Measurements from ENCODE around the gene GRAP2.
A peak's percentile ranks its signal among the peaks of the same experiment; 100 is the strongest.
"Not testable (repeated sequence)": the region's sequence is repeated elsewhere in the genome, so short reads cannot be mapped to it uniquely, and the experiment has no call there.

Gene GRAP2

GRCh38 chr22:39900306-39901227 lies at the start of gene GRAP2:
GRAP2 (plus strand) TSS chr22:39901084; CDS start chr22:39947107, 46,023 bp downstream.
- no peak for DNase-seq

- DNase-seq, result no peak
Measured at GRCh38 chr22:39851606-39852315, 49.1 kb upstream of the GRAP2 start.

- DNase-seq, result no peak
Measured at GRCh38 chr22:39852799-39853198, 48.1 kb upstream of the GRAP2 start.

DNA sequence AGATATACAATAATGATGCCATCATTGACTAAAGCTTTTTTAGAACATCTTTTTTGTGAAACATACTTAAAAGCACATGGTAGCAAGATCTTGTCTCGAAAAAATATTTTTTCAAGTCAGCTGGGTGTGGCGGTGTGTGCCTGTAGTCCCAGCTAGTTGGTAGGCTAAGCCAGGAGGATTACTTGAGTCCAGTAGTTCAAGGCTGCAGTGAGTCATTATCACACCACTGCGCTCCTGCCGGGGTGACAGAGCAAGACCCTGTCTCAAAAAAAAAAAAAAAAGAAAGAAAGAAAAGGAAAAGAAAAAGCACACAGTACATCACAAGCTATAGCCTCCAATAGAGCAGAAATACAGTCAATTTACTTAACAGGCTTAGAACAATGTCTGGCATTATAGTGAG lies 44.3 kb upstream of the GRAP2 start:
- no peak for DNase-seq

GRCh38 chr22:39859903-39860588 lies 40.8 kb upstream of the GRAP2 start:
- DNase-seq, result no peak

GRCh38 chr22:39868741-39869140 lies 32.1 kb upstream of the GRAP2 start:
- DNase-seq, result no peak

DNA sequence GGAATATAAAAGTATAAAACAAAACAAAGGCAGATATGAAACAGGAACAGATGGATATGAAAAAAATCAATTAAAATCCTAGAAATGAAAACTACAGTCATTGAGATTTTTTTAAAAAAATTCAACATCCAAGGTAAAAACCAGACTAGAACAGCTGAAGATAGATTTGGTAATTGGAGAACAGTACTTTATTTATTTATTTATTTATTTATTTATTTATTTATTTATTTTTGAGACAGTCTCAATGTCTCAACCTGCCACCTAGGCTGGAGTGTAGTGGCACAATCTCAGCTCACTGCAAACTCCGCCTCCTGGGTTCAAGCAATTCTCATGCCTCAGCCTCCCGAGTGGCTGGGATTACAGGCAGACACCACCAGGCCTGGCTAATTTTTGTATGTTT lies 31.1 kb upstream of the GRAP2 start:
- DNase-seq, result not testable (repeated sequence)

DNA sequence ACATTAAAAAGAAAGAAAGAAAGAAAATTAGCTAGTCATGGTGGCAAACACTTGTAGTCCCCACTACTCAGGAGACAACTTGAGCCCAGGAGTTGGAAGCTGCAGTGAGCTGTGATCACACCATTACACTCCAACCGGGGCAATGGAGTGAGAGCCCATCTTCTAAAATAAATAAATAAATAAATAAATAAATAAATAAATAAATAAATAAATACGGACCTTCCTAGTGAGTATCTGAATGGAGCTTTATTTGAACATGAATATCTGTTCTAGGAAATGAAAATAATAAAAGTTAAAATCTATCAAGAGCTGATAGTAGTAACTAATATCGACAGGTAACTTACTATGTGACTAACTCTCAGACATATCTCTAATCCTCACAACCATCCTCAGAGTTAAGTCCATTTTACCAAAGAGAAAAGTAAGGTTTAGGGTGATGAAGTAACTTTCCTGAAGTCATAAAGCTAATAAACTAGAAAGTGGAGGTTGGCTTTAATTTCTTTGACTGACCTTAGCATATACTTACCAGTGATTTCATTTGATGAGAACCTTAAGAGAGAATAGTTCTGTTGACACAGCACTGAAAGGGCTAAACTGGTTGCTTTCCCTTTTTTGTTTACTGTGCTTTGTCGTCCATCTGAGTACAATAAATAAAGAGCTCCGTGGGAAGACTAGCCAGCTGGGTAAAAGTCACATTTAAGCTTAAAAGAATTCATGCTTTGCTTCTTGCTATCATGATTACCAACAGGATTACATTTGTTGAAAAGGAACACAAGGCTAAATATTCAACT lies 29.7 kb upstream of the GRAP2 start:
- DNase-seq, result peak; percentile 5

GRCh38 chr22:39872548-39872947 lies 28.3 kb upstream of the GRAP2 start:
- DNase-seq, result no peak

DNA sequence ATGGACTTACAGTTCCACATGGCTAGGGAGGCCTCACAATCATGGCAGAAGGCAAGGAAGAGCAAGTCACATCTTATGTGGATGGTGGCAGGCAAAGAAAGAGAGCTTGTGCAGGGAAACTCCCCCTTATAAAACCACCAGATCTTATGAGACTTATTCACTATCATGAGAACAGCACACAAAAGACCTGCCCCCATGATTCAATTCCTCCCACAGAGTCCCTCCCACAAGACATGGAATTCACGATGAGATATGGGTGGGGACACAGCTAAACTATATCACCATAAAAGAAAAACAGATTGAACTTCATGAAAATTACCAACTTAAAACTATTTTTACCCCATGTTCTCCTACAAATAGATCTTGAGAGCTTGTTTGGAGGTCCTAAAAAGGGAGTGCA lies 26.9 kb upstream of the GRAP2 start:
- DNase-seq, result no peak

- DNase-seq, result not testable (repeated sequence)
Measured at GRCh38 chr22:39875176-39875885, 25.6 kb upstream of the GRAP2 start.

GRCh38 chr22:39877079-39877845 lies 23.6 kb upstream of the GRAP2 start:
- no peak for DNase-seq

DNA sequence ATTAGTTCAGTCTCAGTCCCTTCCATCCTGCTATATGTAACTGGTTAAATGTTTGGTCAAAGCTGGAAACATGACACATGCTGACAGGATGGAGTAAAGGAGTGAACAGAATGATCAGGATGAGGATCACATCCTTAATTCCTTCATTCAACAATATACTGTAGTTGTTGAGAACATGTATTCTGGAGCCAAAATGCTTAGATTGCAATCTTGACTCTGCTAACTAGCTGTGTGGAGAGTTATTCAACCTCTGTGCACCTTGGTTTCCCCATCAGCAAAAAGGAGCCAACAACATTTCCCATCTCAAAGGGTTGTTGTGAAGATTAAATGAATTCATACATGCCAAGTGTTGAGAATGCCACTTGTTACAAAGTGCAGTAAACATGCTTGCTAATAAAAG lies 20.2 kb upstream of the GRAP2 start:
- DNase-seq, result no peak

- DNase-seq, result no peak
Measured at GRCh38 chr22:39883057-39883456, 17.8 kb upstream of the GRAP2 start.

DNA sequence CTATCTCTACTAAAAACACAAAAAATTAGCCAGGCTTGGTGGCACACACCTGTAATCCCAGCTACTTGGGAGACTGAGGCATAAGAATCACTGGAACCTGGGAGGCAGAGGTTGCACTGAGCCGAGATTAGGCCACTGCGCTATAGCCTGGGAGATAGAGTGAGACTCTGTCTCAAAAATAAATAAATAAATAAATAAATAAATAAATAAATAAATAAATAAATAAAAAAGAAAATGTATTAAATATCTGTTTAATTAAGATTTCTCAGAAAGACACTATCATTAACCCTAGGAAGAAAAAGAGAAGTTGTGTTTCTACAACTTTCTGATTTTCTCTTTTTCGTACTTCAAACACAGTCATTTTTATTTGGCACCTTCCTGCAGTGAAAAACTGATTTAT lies 11.0 kb upstream of the GRAP2 start:
- DNase-seq, result not testable (repeated sequence)

DNA sequence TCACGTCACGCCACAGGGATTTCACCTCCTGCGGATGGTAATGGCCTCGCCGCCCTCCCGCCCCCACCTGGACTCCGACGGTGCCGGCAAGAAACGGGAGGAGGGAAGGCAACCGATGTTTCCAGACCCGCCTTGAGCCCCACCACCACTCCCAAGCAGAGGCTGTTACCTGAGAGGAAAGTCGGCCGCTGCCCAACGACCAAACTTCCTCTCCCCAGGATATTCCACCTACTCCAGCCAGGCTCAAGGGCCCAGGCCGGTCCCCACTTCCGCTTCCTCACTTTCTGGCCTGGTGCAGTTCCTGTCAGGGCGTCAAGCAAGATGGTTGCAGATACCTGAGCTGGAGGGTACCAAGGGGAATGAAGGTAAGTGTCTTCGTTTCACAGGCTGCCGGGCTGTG lies 7.4 kb upstream of the GRAP2 start, which contains the start of gene ENTHD1:
Gene ENTHD1, minus strand, starts transcription at position 235 of the 400 bp plus-strand sequence. CDS start 6,012 bp downstream, outside the sequence.
- DNase-seq, result no peak

GRCh38 chr22:39894554-39895092 lies 6.3 kb upstream of the GRAP2 start:
- no peak for DNase-seq

- DNase-seq, result no peak
Measured at GRCh38 chr22:39895682-39896081, 5.2 kb upstream of the GRAP2 start.

DNA sequence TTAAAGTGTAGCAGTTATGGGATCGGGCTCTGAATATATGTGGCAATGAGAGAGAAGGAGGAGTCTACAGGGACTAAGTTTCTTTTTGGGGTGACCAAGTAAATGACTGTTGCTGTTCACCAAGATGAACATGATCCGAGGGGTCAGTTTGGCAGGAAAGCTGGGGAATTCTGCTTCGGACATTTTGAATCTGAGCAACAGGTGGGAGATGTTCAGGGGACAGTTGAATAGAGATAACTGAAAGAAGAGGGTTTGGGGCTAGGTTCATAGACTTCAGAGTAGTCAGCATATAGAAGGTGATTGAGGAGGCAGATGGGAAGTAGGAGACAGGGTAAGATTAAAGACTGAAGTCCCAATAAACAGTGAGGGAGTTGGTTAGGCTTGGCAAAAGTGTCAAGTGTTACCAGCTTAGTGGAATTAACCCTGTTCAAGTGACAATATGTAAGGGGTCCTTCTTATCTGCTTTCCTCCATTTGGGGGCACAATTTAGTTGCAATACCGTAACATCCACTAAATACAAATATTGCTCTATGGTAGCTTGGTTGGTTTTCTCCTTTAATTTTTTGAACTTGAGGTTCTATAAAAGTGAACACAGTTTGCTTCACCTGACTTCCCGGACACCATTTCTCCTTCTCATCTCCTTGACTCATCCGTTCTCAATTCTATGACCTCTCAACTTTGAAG lies 4.4 kb upstream of the GRAP2 start:
- DNase-seq, result no peak

DNA sequence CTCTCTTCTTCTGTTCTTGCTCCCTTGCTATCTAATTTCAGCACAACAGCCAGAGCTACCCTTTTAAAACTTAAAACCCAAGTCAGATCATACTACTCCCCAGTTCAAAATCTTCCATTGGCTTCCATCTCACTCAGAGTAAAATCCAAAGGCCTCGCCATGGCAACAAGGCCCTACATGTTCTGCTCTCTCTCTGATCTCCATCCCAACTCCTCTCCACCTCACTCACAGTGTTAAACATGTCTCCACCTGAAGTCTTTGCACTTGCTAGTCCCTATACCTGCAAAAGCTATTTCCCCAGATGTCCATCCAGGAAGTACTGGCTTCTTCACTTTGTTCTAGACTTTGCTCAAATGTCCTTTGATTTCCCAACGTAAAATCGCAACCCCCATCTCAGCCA lies 3.0 kb upstream of the GRAP2 start:
- DNase-seq, result no peak

All from NCI-H2029 treated with DMSO at 0.1 percent for 48 hours (cell line).